RPMI7951 (cell line): Measurements from ENCODE around the gene LRRN4. TPM values are rescaled to one million over a fixed set of nuclear protein-coding genes. Genes with fewer than 3 reads are reported as not detected.
"Not testable (repeated sequence)": the region's sequence is repeated elsewhere in the genome, so short reads cannot be mapped to it uniquely, and the experiment has no call there.

Experiments
- DNase-seq: peaks from one replicate; pipeline ENCODE4 v3.0.0-alpha.2; 2012; ENCODE audit warnings: low read depth
- total RNA-seq: library from RNA; depleted of rRNA; stranded (reverse); fragments of >200 nt; shearing (Covaris generic); gene quantifications from 2 replicates; pipeline ENCODE4 v1.2.3, GENCODE V29; 2014

The LRRN4 gene
- total RNA-seq, 1 experiment from 2014 or later = not detected

DNA sequence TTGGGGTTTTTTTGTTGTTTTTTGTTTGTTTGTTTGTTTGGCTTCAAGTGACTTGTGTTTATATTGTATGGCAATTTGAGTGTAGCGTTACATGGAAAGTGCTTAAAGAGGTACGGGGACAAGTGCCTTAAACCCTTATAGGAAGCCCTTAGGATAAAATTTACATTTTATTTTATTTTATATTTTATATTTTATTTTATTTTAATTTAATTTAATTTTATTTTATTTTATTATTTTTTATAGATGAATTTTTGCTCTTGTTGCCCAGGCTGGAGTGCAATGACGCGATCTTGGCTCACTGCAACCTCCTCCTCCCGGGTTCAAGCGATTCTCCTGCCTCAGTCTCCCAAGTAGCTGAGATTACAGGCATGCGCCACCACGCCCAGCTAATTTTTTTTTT is 21.0 kb downstream of the LRRN4 start:
- DNase-seq = not testable (repeated sequence)

DNA sequence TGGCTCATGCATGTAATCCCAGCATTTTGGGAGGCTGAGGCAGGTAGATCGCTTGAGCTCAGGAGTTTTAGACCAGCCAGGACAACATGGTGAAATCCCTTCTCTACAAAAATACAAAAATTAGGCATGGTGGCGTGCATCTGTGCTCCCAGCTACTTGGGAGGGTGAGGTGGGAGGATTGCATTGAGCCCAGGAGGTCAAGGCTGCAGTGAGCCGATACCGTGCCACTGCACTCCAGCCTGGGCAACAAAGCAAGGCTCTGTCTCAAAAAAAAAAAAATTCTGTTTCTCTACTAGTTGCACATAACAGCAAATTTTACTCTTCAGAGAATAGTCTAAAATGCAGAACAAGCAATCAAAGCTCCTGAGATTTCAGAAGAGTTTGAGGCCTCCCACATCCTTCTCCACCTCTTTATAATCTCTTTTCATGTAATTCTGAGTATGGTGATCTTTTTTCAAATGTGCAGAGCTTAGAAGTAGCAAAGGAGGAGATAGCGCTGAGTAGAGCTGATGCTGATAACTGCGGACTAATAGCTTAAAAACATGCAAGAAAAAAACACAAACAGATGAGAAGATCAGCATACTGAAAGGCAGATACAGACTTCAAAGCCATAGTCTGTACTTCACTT is 23.3 kb downstream of the LRRN4 start:
- no peak for DNase-seq

- DNase-seq = no peak
Measured at GRCh38 chr20:6029538-6029937, 24.3 kb downstream of the LRRN4 start.

- DNase-seq = no peak
Measured at GRCh38 chr20:6028818-6029217, 25.0 kb downstream of the LRRN4 start.

- peak; percentile 79 for DNase-seq
Measured at GRCh38 chr20:6026051-6026450, 27.8 kb downstream of the LRRN4 start.

- no peak for DNase-seq
Measured at GRCh38 chr20:6024768-6025167, 29.1 kb downstream of the LRRN4 start.

- no peak for DNase-seq
Measured at GRCh38 chr20:6017880-6018279, 36.0 kb downstream of the LRRN4 start.

GRCh38 chr20:6017467-6017866 is 36.4 kb downstream of the LRRN4 start:
- no peak for DNase-seq

- no peak for DNase-seq
Measured at GRCh38 chr20:6014957-6015356, 38.9 kb downstream of the LRRN4 start.

- no peak for DNase-seq
Measured at GRCh38 chr20:6014017-6014416, 39.8 kb downstream of the LRRN4 start.

DNA sequence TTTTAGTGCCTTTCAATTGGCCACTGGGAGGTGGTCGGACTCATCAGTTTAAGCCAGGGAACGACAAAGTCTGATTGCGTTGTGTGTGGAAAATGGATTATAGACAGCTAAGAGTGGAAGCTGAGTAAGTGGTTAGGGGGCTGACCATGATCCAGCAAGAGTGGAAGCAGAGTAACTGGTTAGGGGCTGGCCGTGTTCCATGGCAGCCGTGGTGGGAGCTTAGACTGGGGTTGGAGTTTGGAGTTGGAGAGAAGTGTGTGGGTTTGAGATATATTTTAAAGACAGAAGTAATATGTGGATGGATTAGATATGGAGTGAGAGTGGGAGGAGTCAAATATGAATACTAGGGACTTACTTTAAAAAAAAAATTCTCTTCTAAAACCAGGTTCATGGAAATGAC is 41.7 kb downstream of the LRRN4 start:
- DNase-seq = no peak

DNA sequence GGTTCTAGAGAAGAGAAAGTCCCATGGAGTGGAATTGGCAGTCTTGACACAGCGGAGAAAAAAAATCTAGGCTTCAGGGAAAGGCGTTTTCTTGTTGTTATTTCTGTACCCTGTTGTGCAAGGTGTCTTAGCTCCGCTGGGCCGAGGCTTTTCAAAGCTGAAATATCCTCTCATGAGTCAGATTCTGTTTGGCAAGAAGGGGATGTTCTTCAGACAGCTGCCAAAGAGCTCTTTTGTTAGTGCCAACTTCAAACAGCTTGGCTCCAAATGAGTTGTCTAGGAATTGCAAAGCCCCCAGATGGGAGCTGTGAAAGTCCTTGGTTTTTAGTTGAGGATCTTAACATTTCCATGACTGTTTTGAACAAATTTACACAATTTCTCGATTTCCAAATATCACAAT is 45.6 kb downstream of the LRRN4 start:
- DNase-seq = peak; percentile 94

DNA sequence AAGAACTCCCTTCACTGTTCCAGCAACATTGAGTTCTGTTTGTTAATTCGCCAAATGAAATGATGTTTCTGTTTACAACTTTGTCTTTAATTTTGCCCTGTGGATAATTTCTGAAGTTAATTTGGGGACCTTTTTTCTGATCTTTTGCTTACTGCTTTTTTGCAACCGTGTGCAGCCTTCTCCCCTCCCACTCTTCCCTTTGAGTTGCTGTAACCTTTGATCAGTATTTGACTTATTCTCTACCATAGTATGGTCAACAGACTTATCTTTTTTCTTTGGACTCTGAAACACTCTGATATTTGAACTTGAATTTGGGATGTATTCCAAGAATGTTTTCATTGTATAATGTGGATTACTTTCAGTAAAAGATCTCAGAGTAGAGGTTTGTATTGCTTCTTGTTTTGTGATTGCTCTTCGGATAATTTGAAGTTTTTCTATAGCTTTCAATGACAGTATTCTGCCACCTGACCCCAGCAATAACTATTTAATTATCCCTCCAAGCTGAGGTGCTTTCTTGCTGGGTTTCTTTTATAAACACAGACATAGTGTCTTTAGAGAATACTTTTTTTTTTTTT is 46.2 kb downstream of the LRRN4 start:
- DNase-seq = no peak

GRCh38 chr20:6007094-6007528 is 46.7 kb downstream of the LRRN4 start:
- peak; percentile 11 for DNase-seq

DNA sequence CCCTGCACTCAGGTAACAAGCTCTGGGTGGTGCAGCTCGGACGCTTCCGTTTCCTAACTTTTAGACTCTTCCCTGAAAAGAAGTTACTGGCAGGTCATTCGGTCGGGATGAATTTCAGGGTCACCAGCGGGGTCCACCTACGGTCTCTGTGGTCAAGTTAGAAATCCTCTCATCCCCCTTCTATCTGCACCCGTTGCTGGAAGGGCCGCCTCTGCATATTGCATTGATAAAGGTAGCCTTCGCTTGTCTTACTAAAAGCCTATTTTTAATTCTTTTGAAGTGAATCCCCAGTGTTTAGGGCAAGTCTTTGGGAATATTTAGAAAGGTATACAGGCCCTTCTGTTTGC is 47.3 kb downstream of the LRRN4 start:
- DNase-seq = no peak

GRCh38 chr20:6000871-6001270 is 53.0 kb downstream of the LRRN4 start:
- DNase-seq = no peak

GRCh38 chr20:5999783-6000182 is 54.1 kb downstream of the LRRN4 start:
- no peak for DNase-seq

- no peak for DNase-seq
Measured at GRCh38 chr20:5996765-5997164, 57.1 kb downstream of the LRRN4 start.

DNA sequence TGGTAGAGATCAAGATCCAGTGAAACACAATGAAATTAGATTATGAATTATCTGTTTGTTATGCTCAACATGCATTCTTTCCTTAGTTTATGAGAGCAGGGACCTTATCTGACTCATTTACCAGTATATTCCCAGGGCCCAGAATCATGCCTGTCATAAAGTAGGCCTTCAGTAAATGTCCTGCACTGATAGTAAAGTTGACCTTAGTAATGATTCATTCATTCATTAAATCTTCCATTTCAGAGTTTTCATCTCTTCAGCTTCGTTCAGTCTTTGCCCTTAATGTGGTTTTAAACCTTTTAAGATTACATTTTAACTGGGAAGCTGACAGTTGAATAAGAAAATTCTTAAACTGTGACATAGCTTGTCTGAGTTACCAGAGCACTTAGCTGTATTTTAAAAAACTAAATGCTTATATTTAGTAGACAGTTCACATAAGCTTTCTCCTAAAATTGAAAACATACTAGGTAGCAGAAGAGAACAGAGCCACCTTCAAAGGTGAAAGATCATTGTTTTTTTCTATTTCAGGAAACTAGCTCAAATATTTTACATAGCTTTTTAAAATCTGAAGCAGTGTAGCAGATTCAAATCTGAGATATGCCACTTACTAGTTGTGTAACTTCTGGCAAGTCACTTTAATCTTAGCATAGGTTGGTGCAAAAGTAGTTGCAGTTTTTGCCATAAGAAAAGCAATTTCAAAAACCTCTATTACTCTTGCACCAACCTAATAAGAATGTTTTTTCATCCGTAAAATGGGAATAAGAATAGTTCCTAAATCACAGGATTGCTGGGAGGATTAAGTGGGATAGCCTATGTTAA is 62.0 kb downstream of the LRRN4 start:
- peak; percentile 3 for DNase-seq

- DNase-seq = no peak
Measured at GRCh38 chr20:5990946-5991345, 62.9 kb downstream of the LRRN4 start.
